IMR-90 (cell line): ENCODE measurements around the gene ITPK1. TPM values are rescaled to one million over a fixed set of nuclear protein-coding genes. Genes with fewer than 3 reads are reported as not detected.

Experiments used
- ATAC-seq: fragments of 200-7000 bp; cut with Tn5 transposase; 2 replicates; pipeline ENCODE4 v1.9.1; 2020; ENCODE audit warnings: low read depth, mild to moderate bottlenecking, moderate library complexity
- BruUV-seq: library from RNA; stranded (reverse); fragments of 400-500 nt; replicated peaks from 2 replicates; lab custom pipeline; 2021; lab: Mats Ljungman, UMichigan
- CTCF ChIA-PET: fragments of 300-600 bp; formaldehyde crosslinking; extraction: SDS; loops from one replicate; lab custom pipeline; 2021; ENCODE audit warnings: antibody characterized with exemption; lab: Yijun Ruan, JAX
- POLR2A ChIA-PET: fragments of 300-600 bp; sonication (Branson Sonifier 250); formaldehyde crosslinking; loops from one replicate; lab custom pipeline; 2022; ENCODE audit warnings: antibody characterized with exemption; ENCODE audit not compliant: unreplicated experiment; lab: Charles Lee
- DNase-seq: peaks from one replicate; pipeline ENCODE4 v3.0.0; 2013
- H2AFZ ChIP-seq: replicated peaks from 2 replicates; pipeline ENCODE3; 2013; ENCODE audit warnings: low read length, mild to moderate bottlenecking; ENCODE audit not compliant: poor library complexity
- H2AK5ac ChIP-seq: 2 replicates; pipeline ENCODE4 v1.6.1; 2013; ENCODE audit warnings: low read depth, low read length, inconsistent platforms
- H2AK9ac ChIP-seq: replicated peaks from 2 replicates; pipeline ENCODE3; 2013; ENCODE audit warnings: mild to moderate bottlenecking, low read depth, low read length, moderate library complexity; ENCODE audit not compliant: poor library complexity
- H2BK120ac ChIP-seq: 2 replicates; pipeline ENCODE4 v1.6.1; 2013; ENCODE audit warnings: low read depth, low read length, inconsistent platforms
- H2BK15ac ChIP-seq: 3 replicates; pipeline ENCODE4 v1.6.1; 2013; ENCODE audit warnings: low read depth, low read length, inconsistent platforms
- H2BK20ac ChIP-seq: 2 replicates; pipeline ENCODE4 v1.6.1; 2013; ENCODE audit warnings: low read depth, mild to moderate bottlenecking, inconsistent platforms, low read length, moderate library complexity
- H2BK5ac ChIP-seq: 2 replicates; pipeline ENCODE4 v1.6.1; 2013; ENCODE audit warnings: mild to moderate bottlenecking, low read depth, low read length, inconsistent platforms; ENCODE audit not compliant: poor library complexity, severe bottlenecking
- H3K14ac ChIP-seq: replicated peaks from 2 replicates; pipeline ENCODE4 v1.6.1; 2013; ENCODE audit warnings: low read depth, low read length, inconsistent platforms
- H3K18ac ChIP-seq: 2 replicates; pipeline ENCODE4 v1.6.1; 2013; ENCODE audit warnings: low read depth, low read length, control low read depth
- H3K23ac ChIP-seq: 2 replicates; pipeline ENCODE4 v1.6.1; 2013; ENCODE audit warnings: low read depth, low read length, inconsistent platforms
- H3K27ac ChIP-seq: 2 replicates; pipeline ENCODE4 v1.5.1; 2013; ENCODE audit warnings: mild to moderate bottlenecking, control low read depth, low read length; ENCODE audit not compliant: insufficient read depth
- H3K27me3 ChIP-seq: 2 replicates; pipeline ENCODE4 v1.6.1; 2013; ENCODE audit warnings: low read length; ENCODE audit not compliant: control insufficient read depth, insufficient read depth
- H3K36me3 ChIP-seq: 2 replicates; pipeline ENCODE4 v1.6.1; 2013; ENCODE audit warnings: low read length, mixed read lengths; ENCODE audit not compliant: control insufficient read depth, insufficient read depth
- H3K4ac ChIP-seq: 2 replicates; pipeline ENCODE4 v1.6.1; 2013; ENCODE audit warnings: low read depth, low read length, inconsistent platforms
- H3K4me1 ChIP-seq: 2 replicates; pipeline ENCODE4 v1.6.1; 2013; ENCODE audit warnings: low read length, mixed read lengths; ENCODE audit not compliant: control insufficient read depth, insufficient read depth
- H3K4me2 ChIP-seq: 2 replicates; pipeline ENCODE4 v1.6.1; 2013; ENCODE audit warnings: low read depth, mild to moderate bottlenecking, control low read depth, low read length, moderate library complexity
- H3K4me3 ChIP-seq: 2 replicates; pipeline ENCODE4 v1.5.1; 2013; ENCODE audit warnings: low read depth, mild to moderate bottlenecking, control low read depth, low read length, moderate library complexity; ENCODE audit not compliant: insufficient read depth
- H3K56ac ChIP-seq: 2 replicates; pipeline ENCODE4 v1.6.1; 2013; ENCODE audit warnings: low read length, inconsistent platforms; ENCODE audit not compliant: insufficient read depth; ENCODE audit errors: extremely low read depth
- H3K79me1 ChIP-seq, 2 experiments: 2 replicates each; pipeline ENCODE4 v1.6.1; 2013; ENCODE audit warnings: low read length in 2 of 2, inconsistent platforms in 1 of 2, low read depth in 1 of 2
- H3K9ac ChIP-seq: 2 replicates; pipeline ENCODE4 v1.6.1; 2013; ENCODE audit warnings: low read depth, low read length, control low read depth
- H3K9me1 ChIP-seq: 2 replicates; pipeline ENCODE4 v1.6.1; 2013; ENCODE audit warnings: low read length, inconsistent platforms; ENCODE audit not compliant: insufficient read depth
- H3K9me3 ChIP-seq: 2 replicates; pipeline ENCODE4 v1.6.1; 2013; ENCODE audit warnings: low read length; ENCODE audit not compliant: control insufficient read depth, insufficient read depth
- H4K20me1 ChIP-seq: 2 replicates; pipeline ENCODE4 v1.6.1; 2013; ENCODE audit warnings: low read length, inconsistent platforms; ENCODE audit not compliant: insufficient read depth
- H4K5ac ChIP-seq: 2 replicates; pipeline ENCODE4 v1.6.1; 2013; ENCODE audit warnings: mild to moderate bottlenecking, low read depth, low read length, control low read depth
- H4K8ac ChIP-seq, 2 experiments: 2 replicates each; pipeline ENCODE4 v1.6.1; 2013; ENCODE audit warnings: low read depth in 2 of 2, low read length in 2 of 2, control low read depth in 1 of 2, inconsistent platforms in 1 of 2
- H4K91ac ChIP-seq: 2 replicates; pipeline ENCODE4 v1.6.1; 2013; ENCODE audit warnings: low read depth, low read length, inconsistent platforms; ENCODE audit not compliant: insufficient read depth
- BHLHE40 ChIP-seq: fragments of 150-350 bp; IDR thresholded peaks from 2 replicates; pipeline ENCODE4 v1.6.1; 2016; ENCODE audit warnings: mild to moderate bottlenecking, low read depth, low read length
- CEBPB ChIP-seq: IDR thresholded peaks from 2 replicates; pipeline ENCODE4 v1.6.1; 2012; ENCODE audit warnings: low read depth, low read length, improper control_type of control experiment
- CHD1 ChIP-seq: IDR thresholded peaks from 2 replicates; pipeline ENCODE4 v1.6.1; 2012; ENCODE audit warnings: low read depth, low read length, improper control_type of control experiment
- CTCF ChIP-seq: conservative IDR thresholded peaks from 2 replicates; pipeline ENCODE4 v1.5.1; 2012; ENCODE audit warnings: mild to moderate bottlenecking, low read depth, low read length, improper control_type of control experiment
- ELK1 ChIP-seq: fragments of 150-350 bp; IDR thresholded peaks from 2 replicates; pipeline ENCODE4 v1.6.1; 2016; ENCODE audit warnings: low read depth, mild to moderate bottlenecking, low read length, moderate library complexity, borderline replicate concordance
- FOS ChIP-seq: fragments of 150-350 bp; IDR thresholded peaks from 2 replicates; pipeline ENCODE4 v1.6.1; 2016; ENCODE audit warnings: low read depth, low read length
- MAFK ChIP-seq: IDR thresholded peaks from 2 replicates; pipeline ENCODE4 v1.6.1; 2012; ENCODE audit warnings: low read depth, low read length, improper control_type of control experiment
- MAZ ChIP-seq: IDR thresholded peaks from 2 replicates; pipeline ENCODE4 v1.6.1; 2012; ENCODE audit warnings: low read depth, mild to moderate bottlenecking, low read length, improper control_type of control experiment, moderate library complexity, borderline replicate concordance
- MXI1 ChIP-seq: IDR thresholded peaks from 2 replicates; pipeline ENCODE4 v1.6.1; 2012; ENCODE audit warnings: low read depth, mild to moderate bottlenecking, low read length, moderate library complexity, borderline replicate concordance
- NFE2L2 ChIP-seq: fragments of 150-350 bp; IDR thresholded peaks from 2 replicates; pipeline ENCODE4 v1.6.1; 2016; ENCODE audit warnings: low read depth, mild to moderate bottlenecking, low read length
- POLR2A ChIP-seq: IDR thresholded peaks from 2 replicates; pipeline ENCODE4 v1.6.1; 2012; ENCODE audit warnings: mild to moderate bottlenecking, low read depth, low read length
- RAD21 ChIP-seq: IDR thresholded peaks from 2 replicates; pipeline ENCODE4 v1.6.1; 2012; ENCODE audit warnings: low read length, improper control_type of control experiment
- RCOR1 ChIP-seq: IDR thresholded peaks from 2 replicates; pipeline ENCODE4 v1.6.1; 2012; ENCODE audit warnings: mild to moderate bottlenecking, low read length, improper control_type of control experiment; ENCODE audit not compliant: insufficient replicate concordance
- SMC3 ChIP-seq: fragments of 150-350 bp; IDR thresholded peaks from 2 replicates; pipeline ENCODE4 v1.6.1; 2016; ENCODE audit warnings: low read depth, mild to moderate bottlenecking, antibody characterized with exemption, low read length, moderate library complexity
- USF2 ChIP-seq: fragments of 150-350 bp; IDR thresholded peaks from 2 replicates; pipeline ENCODE4 v1.6.1; 2017; ENCODE audit warnings: mild to moderate bottlenecking, antibody characterized with exemption, low read length, low read depth
- WGBS, 2 experiments: methylation state at CpG; one replicate each; pipeline versions ENCODE4 v1.1.5 to v1.1.7; 2013; ENCODE audit warnings: missing lambda C conversion rate in 2 of 2; ENCODE audit not compliant: insufficient read length in 1 of 2; ENCODE audit errors: extremely low coverage in 2 of 2; 5-methylcytosine and 5-hydroxymethylcytosine counted together
- dilution Hi-C: fragments of 300-500 bp; cut with HindIII; formaldehyde crosslinking; loops from one replicate; pipeline ENCODE4 v1.14.3; 2018; ENCODE audit warnings: low sequenced_read_pairs; ENCODE audit not compliant: unreplicated experiment
- in situ Hi-C: fragments of 300-500 bp; cut with MboI; formaldehyde crosslinking; loops from 3 replicates; pipeline ENCODE4 v1.14.3; 2019; ENCODE audit warnings: low sequenced_read_pairs, inconsistent platforms, mixed read lengths
- intact Hi-C: fragments of 100-400 bp; cut with micrococcal nuclease; formaldehyde crosslinking; loops from 2 replicates; pipeline ENCODE4 v1.10.0; 2022
- polyA plus RNA-seq, 3 experiments: library from polyadenylated mRNA; depleted of rRNA; stranded (reverse); fragments of >200 nt; gene quantifications; 2 replicates each; pipeline ENCODE4 v1.2.3, GENCODE V29; 2012; ENCODE audit warnings: low replicate concordance in 1 of 3
- total RNA-seq: library from RNA; depleted of rRNA; stranded (reverse); fragments of >200 nt; gene quantifications from 2 replicates; pipeline ENCODE4 v1.2.3, GENCODE V29; 2012

ITPK1 gene
- total and polyA plus RNA-seq, 2 of the 4 experiments (the other 2 are of a cell fraction), result 21.7 to 26.9 TPM

- POLR2A ChIA-PET, result no interaction called here
- Histone ChIP-seq H4K91ac (no peak overlapping the region), H3K4me3 (no peak overlapping the region), H3K27me3 (no peaks in the 10 kb centered on the region), H3K18ac (no peak overlapping the region), H3K79me1 (no peaks in the 10 kb centered on the region), H4K20me1 (no peaks in the 10 kb centered on the region; the same call in none of the 2 replicates), H3K27ac (no peak overlapping the region), H3K4ac (no peak overlapping the region), H4K8ac (no peak overlapping the region), H3K56ac (no peak overlapping the region), H3K9me1 (peaks cover 4% of the 10 kb centered on the region; the same call in 1 of the 2 replicates), H3K23ac (no peak overlapping the region), H2BK5ac (no peak overlapping the region), H2BK15ac (no peak overlapping the region), H3K36me3 (no peaks in the 10 kb centered on the region), H3K4me1 (peaks cover 4% of the 10 kb centered on the region; the same call in 1 of the 2 replicates), H3K9ac (no peak overlapping the region), H2AK9ac (no peak overlapping the region), H2AFZ (no peak overlapping the region), H2AK5ac (no peak overlapping the region), H3K9me3 (no peaks in the 10 kb centered on the region), H2BK20ac (no peak overlapping the region), H3K14ac (no peak overlapping the region), H3K4me2 (no peak overlapping the region), H4K5ac (no peak overlapping the region), H2BK120ac (no peak overlapping the region)
- 89% methylated on average over 5 of the region's 7 CpGs; no CpG with 5 or more reads in 1 of the 2 experiments for WGBS, 2 experiments
- ATAC-seq, result no peak
- BruUV-seq, result no TSS peak
- in situ Hi-C loops, result no loop called here
- CTCF ChIA-PET, result no interaction called here
- dilution Hi-C loops, result no loop called here
- no peak for DNase-seq
- intact Hi-C loops, result no loop called here
- no peak for TF ChIP-seq MAZ
- TF ChIP-seq BHLHE40, result no peak
- no peak for TF ChIP-seq CEBPB
- TF ChIP-seq RAD21, result no peak
- no peak for TF ChIP-seq FOS
- TF ChIP-seq MAFK, result no peak
- no peak for TF ChIP-seq ELK1
- no peak for TF ChIP-seq MXI1
- no peak for TF ChIP-seq CTCF
- no peak for TF ChIP-seq NFE2L2
- no peak for TF ChIP-seq CHD1
- no peak for TF ChIP-seq SMC3
- no peak for TF ChIP-seq POLR2A
- TF ChIP-seq USF2, result no peak
- no peak for TF ChIP-seq RCOR1
Measured at GRCh38 chr14:93012506-93012905, 103.2 kb downstream of the ITPK1 start.
